ENCODE data around the gene SMLR1. TPM values are rescaled to one million over a fixed set of nuclear protein-coding genes. Genes with fewer than 3 reads are reported as not detected.
"Not testable (repeated sequence)": the region's sequence is repeated elsewhere in the genome, so short reads cannot be mapped to it uniquely, and the experiment has no call there.

Gene SMLR1
- total and polyA plus RNA-seq, 2 donors = 0.02 TPM; not detected in 1

- WGBS = 91% methylated on average over 1 of the region's 1 CpG
These were observed 33.1 kb upstream of the SMLR1 start for GRCh38 chr6:130794010-130794697.

DNA sequence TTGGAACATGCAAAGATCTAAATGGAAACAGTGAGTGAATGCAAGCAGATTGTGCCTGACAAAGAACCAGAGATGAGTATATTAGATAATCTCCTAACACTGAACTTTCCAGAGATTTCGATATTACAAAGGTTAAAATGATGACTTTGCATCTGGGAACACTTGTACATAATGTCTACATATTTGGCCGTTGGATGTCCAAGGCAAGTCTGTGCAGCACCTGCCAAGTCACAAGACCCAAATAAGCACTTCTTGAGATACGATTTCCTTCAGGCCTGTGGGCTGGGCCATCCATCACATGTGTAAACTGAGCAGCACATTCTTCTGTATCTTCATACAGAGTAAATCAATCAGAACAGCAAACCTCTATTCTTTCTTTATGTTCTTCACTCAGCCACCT is 32.5 kb upstream of the SMLR1 start:
- Histone ChIP-seq H3K27me3 (ENCODE audit: control insufficient read depth in 2 of 2, insufficient read depth in 1 of 2, low read length in 1 of 2) (no peaks in the 10 kb centered on the region), H3K9me3 (ENCODE audit: control insufficient read depth in 2 of 2, insufficient read depth in 1 of 2, low read length in 1 of 2) (no peaks in the 10 kb centered on the region), H3K27ac (ENCODE audit: low read depth in 1 of 2, low read length in 1 of 2) (no peak overlapping the region), H3K4me3 (ENCODE audit: low read length in 2 of 2) (no peak overlapping the region), H3K36me3 (ENCODE audit: control insufficient read depth in 2 of 2, insufficient read depth in 2 of 2, low read length in 1 of 2) (no peaks in the 10 kb centered on the region), H3K4me1 (ENCODE audit: control insufficient read depth in 2 of 2, insufficient read depth in 2 of 2, low read length in 2 of 2) (no peaks in the 10 kb centered on the region)
- WGBS = 88% methylated on average over 3 of the region's 3 CpGs
- no peak for DNase-seq (ENCODE audit: low read depth in 6 of 9, low spot score in 9 of 9)

More at GRCh38 chr6:130794010-130794697, 33.1 kb upstream of the SMLR1 start:
- Histone ChIP-seq H3K4me1 (ENCODE audit: control insufficient read depth in 2 of 2, insufficient read depth in 2 of 2, low read length in 2 of 2) (no peaks in the 10 kb centered on the region), H3K4me3 (ENCODE audit: low read length in 2 of 2) (no peak overlapping the region), H3K36me3 (ENCODE audit: control insufficient read depth in 2 of 2, insufficient read depth in 2 of 2, low read length in 1 of 2) (no peaks in the 10 kb centered on the region), H3K27me3 (ENCODE audit: control insufficient read depth in 2 of 2, insufficient read depth in 1 of 2, low read length in 1 of 2) (no peaks in the 10 kb centered on the region), H3K9me3 (ENCODE audit: control insufficient read depth in 2 of 2, insufficient read depth in 1 of 2, low read length in 1 of 2) (no peaks in the 10 kb centered on the region), H3K27ac (ENCODE audit: low read depth in 1 of 2, low read length in 1 of 2) (no peak overlapping the region)
- no peak for DNase-seq (ENCODE audit: low read depth in 6 of 9, low spot score in 9 of 9)

DNA sequence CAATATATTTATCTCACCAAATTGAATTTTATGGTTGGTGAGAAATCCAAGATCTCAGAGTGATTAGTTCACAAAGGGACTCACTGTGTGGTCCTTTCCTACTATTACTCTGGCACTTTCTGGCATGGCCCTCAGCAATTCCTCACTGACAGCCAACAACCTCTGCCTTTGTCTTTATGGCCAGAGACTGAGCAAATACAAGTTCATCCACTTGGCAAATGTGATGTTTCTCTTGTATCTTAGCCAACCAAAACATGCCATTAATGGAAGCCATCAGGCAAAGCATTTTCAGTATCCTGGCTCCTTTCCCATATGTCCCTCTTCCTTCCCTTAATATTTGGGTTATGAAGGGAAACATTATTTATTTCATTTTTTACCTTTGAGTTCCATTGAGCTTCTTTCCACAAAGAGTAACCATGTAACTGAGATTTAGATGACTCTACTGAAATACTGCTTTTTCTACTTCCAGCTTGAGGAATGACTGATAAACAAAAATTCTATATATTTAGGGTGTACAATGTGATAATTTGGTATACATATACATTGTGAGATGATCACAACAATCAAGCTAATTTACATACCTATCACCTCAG is 30.8 kb upstream of the SMLR1 start:
- Histone ChIP-seq H3K27ac (ENCODE audit: low read depth in 1 of 2, low read length in 1 of 2) (no peak overlapping the region), H3K36me3 (ENCODE audit: control insufficient read depth in 2 of 2, insufficient read depth in 2 of 2, low read length in 1 of 2) (no peaks in the 10 kb centered on the region), H3K4me3 (ENCODE audit: low read length in 2 of 2) (no peak overlapping the region), H3K27me3 (ENCODE audit: control insufficient read depth in 2 of 2, insufficient read depth in 1 of 2, low read length in 1 of 2) (no peaks in the 10 kb centered on the region), H3K4me1 (ENCODE audit: control insufficient read depth in 2 of 2, insufficient read depth in 2 of 2, low read length in 2 of 2) (no peaks in the 10 kb centered on the region), H3K9me3 (ENCODE audit: control insufficient read depth in 2 of 2, insufficient read depth in 1 of 2, low read length in 1 of 2) (no peaks in the 10 kb centered on the region)
- peak in 1 of 9 donors; percentile 31 for DNase-seq (ENCODE audit: low read depth in 6 of 9, low spot score in 9 of 9)

DNA sequence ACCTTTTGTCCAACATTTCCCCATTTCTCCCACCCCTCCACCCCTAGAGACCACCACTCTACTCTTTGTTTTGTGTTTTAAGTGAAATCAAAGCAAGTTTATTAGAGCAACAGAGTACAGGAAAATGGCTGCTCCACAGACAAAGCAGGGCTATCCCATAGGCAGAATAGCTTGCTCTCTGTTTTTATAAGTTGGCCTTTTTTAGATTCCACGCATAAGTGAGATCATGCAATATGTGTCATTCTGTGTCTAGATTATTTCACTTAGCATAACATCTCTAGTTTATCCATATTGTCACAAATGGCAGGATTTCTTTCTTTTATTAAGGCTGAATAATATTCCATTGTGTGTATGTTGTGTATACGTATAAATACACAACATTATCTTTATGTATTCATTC is 30.1 kb upstream of the SMLR1 start:
- 95% methylated on average over 2 of the region's 2 CpGs for WGBS

DNA sequence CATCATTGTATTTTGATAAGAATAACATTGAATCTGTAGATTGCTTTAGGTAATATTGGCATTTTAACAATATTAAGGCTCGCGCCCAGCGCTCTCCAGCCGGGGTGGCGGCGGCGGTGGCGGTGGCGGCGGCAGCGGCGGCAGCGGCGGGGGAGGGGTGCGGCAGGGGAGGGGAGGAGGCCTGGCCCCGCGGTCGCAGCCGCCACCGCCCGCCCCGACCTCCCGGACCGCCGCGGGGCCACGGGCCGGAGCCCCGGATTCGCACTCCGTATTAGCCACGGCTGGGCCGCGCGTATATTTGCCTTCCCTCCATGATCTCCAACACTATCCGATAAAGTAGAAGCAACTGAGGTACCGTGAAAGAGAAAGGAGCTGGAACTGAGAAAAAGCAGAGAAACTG is 25.8 kb upstream of the SMLR1 start:
- not testable (repeated sequence) for H3K27me3 ChIP-seq (ENCODE audit: control insufficient read depth in 2 of 2, insufficient read depth in 1 of 2, low read length in 1 of 2); H3K36me3 ChIP-seq (ENCODE audit: control insufficient read depth in 2 of 2, insufficient read depth in 2 of 2, low read length in 1 of 2); H3K27ac ChIP-seq (ENCODE audit: low read depth in 1 of 2, low read length in 1 of 2); H3K9me3 ChIP-seq (ENCODE audit: control insufficient read depth in 2 of 2, insufficient read depth in 1 of 2, low read length in 1 of 2); DNase-seq (ENCODE audit: low read depth in 6 of 9, low spot score in 9 of 9); H3K4me1 ChIP-seq (ENCODE audit: control insufficient read depth in 2 of 2, insufficient read depth in 2 of 2, low read length in 2 of 2); H3K4me3 ChIP-seq (ENCODE audit: low read length in 2 of 2)
- 98% methylated on average over 37 of the region's 37 CpGs for WGBS

More for the DNA sequence above, 30.1 kb upstream of the SMLR1 start:
- DNase-seq (ENCODE audit: low read depth in 6 of 9, low spot score in 9 of 9) = no peak
- no peaks in the 10 kb centered on the region for H3K4me1 ChIP-seq (ENCODE audit: control insufficient read depth in 2 of 2, insufficient read depth in 2 of 2, low read length in 2 of 2)
- no peaks in the 10 kb centered on the region for H3K9me3 ChIP-seq (ENCODE audit: control insufficient read depth in 2 of 2, insufficient read depth in 1 of 2, low read length in 1 of 2)
- no peaks in the 10 kb centered on the region for H3K27me3 ChIP-seq (ENCODE audit: control insufficient read depth in 2 of 2, insufficient read depth in 1 of 2, low read length in 1 of 2)
- H3K27ac ChIP-seq (ENCODE audit: low read depth in 1 of 2, low read length in 1 of 2) = no peak overlapping the region
- no peak overlapping the region for H3K4me3 ChIP-seq (ENCODE audit: low read length in 2 of 2)
- H3K36me3 ChIP-seq (ENCODE audit: control insufficient read depth in 2 of 2, insufficient read depth in 2 of 2, low read length in 1 of 2) = no peaks in the 10 kb centered on the region

DNA sequence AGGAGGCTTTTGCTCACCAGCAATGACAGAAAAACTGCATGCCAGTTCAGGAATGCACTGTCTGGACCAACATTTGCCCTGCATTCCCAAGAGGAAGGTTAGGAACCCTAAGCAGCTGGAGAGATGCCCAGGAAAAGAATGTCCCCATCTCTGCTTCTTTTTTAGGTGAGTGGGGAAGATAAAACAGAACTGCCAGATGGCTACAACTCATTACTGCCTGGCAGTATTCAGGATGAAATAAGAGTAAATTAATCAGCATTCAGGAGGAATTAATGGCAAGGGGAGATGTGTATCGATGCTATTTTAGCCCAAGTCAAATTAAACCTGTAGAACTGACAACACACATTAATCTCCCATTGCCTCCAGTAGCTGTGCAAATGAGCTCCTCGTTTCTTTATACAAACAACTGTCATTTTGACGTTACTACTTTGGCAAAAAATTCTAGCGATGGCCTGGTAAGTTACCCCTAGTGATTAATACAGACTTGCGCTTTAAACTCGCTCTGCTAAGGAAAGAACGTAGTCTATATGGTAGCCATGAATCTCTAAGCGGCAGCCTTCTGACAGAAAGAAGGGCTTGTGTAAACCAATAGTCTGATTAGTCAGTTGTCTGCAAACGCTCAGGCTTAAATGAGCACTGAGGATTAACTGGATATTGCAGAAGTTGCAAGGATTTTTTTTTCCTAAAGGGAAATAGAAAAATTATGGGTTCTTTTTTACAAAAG is 16.7 kb upstream of the SMLR1 start:
- Histone ChIP-seq H3K4me1 (ENCODE audit: control insufficient read depth in 2 of 2, insufficient read depth in 2 of 2, low read length in 2 of 2) (no peaks in the 10 kb centered on the region), H3K4me3 (ENCODE audit: low read length in 2 of 2) (no peak overlapping the region), H3K27me3 (ENCODE audit: control insufficient read depth in 2 of 2, insufficient read depth in 1 of 2, low read length in 1 of 2) (no peaks in the 10 kb centered on the region), H3K9me3 (ENCODE audit: control insufficient read depth in 2 of 2, insufficient read depth in 1 of 2, low read length in 1 of 2) (no peaks in the 10 kb centered on the region), H3K27ac (ENCODE audit: low read depth in 1 of 2, low read length in 1 of 2) (no peak overlapping the region), H3K36me3 (ENCODE audit: control insufficient read depth in 2 of 2, insufficient read depth in 2 of 2, low read length in 1 of 2) (no peaks in the 10 kb centered on the region)
- DNase-seq (ENCODE audit: low read depth in 6 of 9, low spot score in 9 of 9) = no peak
- WGBS = 94% methylated on average over 9 of the region's 9 CpGs

DNA sequence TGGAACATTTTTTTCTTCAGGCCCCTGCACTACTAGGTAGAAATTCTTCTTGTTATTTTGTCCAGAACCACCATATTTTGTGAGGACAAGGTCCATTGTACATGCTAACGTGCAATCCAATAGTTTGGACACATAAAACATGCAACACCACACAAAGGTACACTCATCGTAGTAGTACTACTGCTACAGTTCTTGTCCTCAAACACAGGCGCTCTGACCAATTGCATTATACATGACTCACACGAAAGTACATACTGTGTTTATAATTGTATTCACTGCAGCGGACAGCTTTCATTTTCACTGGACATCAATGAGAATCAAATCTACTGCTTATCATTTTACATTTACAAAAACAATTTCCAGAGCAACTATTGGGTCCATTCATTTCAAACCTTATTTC is 15.3 kb upstream of the SMLR1 start:
- no peak overlapping the region for H3K4me3 ChIP-seq (ENCODE audit: low read length in 2 of 2)
- WGBS = 97% methylated on average over 5 of the region's 5 CpGs
- H3K4me1 ChIP-seq (ENCODE audit: control insufficient read depth in 2 of 2, insufficient read depth in 2 of 2, low read length in 2 of 2) = no peaks in the 10 kb centered on the region
- H3K27ac ChIP-seq (ENCODE audit: low read depth in 1 of 2, low read length in 1 of 2) = no peak overlapping the region
- H3K36me3 ChIP-seq (ENCODE audit: control insufficient read depth in 2 of 2, insufficient read depth in 2 of 2, low read length in 1 of 2) = no peaks in the 10 kb centered on the region
- no peaks in the 10 kb centered on the region for H3K9me3 ChIP-seq (ENCODE audit: control insufficient read depth in 2 of 2, insufficient read depth in 1 of 2, low read length in 1 of 2)
- DNase-seq (ENCODE audit: low read depth in 6 of 9, low spot score in 9 of 9) = no peak
- no peaks in the 10 kb centered on the region for H3K27me3 ChIP-seq (ENCODE audit: control insufficient read depth in 2 of 2, insufficient read depth in 1 of 2, low read length in 1 of 2)

- H3K9me3 ChIP-seq (ENCODE audit: control insufficient read depth in 2 of 2, insufficient read depth in 1 of 2, low read length in 1 of 2) = no peaks in the 10 kb centered on the region
- H3K27ac ChIP-seq (ENCODE audit: low read depth in 1 of 2, low read length in 1 of 2) = no peak overlapping the region
- no peaks in the 10 kb centered on the region for H3K4me1 ChIP-seq (ENCODE audit: control insufficient read depth in 2 of 2, insufficient read depth in 2 of 2, low read length in 2 of 2)
- DNase-seq (ENCODE audit: low read depth in 6 of 9, low spot score in 9 of 9) = no peak
- WGBS = 96% methylated on average over 3 of the region's 3 CpGs
- H3K36me3 ChIP-seq (ENCODE audit: control insufficient read depth in 2 of 2, insufficient read depth in 2 of 2, low read length in 1 of 2) = no peaks in the 10 kb centered on the region
- H3K4me3 ChIP-seq (ENCODE audit: low read length in 2 of 2) = no peak overlapping the region
- no peaks in the 10 kb centered on the region for H3K27me3 ChIP-seq (ENCODE audit: control insufficient read depth in 2 of 2, insufficient read depth in 1 of 2, low read length in 1 of 2)
These were observed 12.7 kb upstream of the SMLR1 start for GRCh38 chr6:130814506-130814905.

Data from thymus (tissue), 11 donors.